GM19193 (cell line): ENCODE data around the gene RAF1.

Experiments used
- POLR2A ChIP-seq: IDR thresholded peaks from 4 replicates; pipeline ENCODE4 v1.6.1; 2011; ENCODE audit not compliant: insufficient read depth, insufficient read length; ENCODE audit errors: extremely low read depth

The RAF1 gene

GRCh38 chr3:12558706-12559105 is 105.2 kb downstream of the RAF1 start:
- no peak for TF ChIP-seq POLR2A

GRCh38 chr3:12557473-12558100 is 106.3 kb downstream of the RAF1 start:
- no peak for TF ChIP-seq POLR2A

GRCh38 chr3:12556690-12557472 is 107.0 kb downstream of the RAF1 start, which contains the start of gene MKRN2:
Gene MKRN2 (plus strand): TSS chr3:12557087. CDS start chr3:12557151, 64 bp downstream.
- peak; percentile 98 for TF ChIP-seq POLR2A

- TF ChIP-seq POLR2A, result no peak
Measured at GRCh38 chr3:12556314-12556689, 107.6 kb downstream of the RAF1 start.

GRCh38 chr3:12553921-12554391 is 110.0 kb downstream of the RAF1 start:
- TF ChIP-seq POLR2A, result peak; percentile 49

GRCh38 chr3:12549971-12550760 is 113.8 kb downstream of the RAF1 start:
- no peak for TF ChIP-seq POLR2A

GRCh38 chr3:12545473-12545791 is 118.5 kb downstream of the RAF1 start, which contains the start of gene MKRN2OS:
Gene MKRN2OS (minus strand): TSS chr3:12545499. CDS start chr3:12545464, 35 bp downstream.
- no peak for TF ChIP-seq POLR2A

- TF ChIP-seq POLR2A, result no peak
Measured at GRCh38 chr3:12544652-12545472, 119.1 kb downstream of the RAF1 start.

GRCh38 chr3:12541625-12542024 is 122.3 kb downstream of the RAF1 start:
- TF ChIP-seq POLR2A, result no peak

- TF ChIP-seq POLR2A, result no peak
Measured at GRCh38 chr3:12536423-12536822, 127.5 kb downstream of the RAF1 start.
